ENCODE results near the gene UPF2.

UPF2 gene

DNA sequence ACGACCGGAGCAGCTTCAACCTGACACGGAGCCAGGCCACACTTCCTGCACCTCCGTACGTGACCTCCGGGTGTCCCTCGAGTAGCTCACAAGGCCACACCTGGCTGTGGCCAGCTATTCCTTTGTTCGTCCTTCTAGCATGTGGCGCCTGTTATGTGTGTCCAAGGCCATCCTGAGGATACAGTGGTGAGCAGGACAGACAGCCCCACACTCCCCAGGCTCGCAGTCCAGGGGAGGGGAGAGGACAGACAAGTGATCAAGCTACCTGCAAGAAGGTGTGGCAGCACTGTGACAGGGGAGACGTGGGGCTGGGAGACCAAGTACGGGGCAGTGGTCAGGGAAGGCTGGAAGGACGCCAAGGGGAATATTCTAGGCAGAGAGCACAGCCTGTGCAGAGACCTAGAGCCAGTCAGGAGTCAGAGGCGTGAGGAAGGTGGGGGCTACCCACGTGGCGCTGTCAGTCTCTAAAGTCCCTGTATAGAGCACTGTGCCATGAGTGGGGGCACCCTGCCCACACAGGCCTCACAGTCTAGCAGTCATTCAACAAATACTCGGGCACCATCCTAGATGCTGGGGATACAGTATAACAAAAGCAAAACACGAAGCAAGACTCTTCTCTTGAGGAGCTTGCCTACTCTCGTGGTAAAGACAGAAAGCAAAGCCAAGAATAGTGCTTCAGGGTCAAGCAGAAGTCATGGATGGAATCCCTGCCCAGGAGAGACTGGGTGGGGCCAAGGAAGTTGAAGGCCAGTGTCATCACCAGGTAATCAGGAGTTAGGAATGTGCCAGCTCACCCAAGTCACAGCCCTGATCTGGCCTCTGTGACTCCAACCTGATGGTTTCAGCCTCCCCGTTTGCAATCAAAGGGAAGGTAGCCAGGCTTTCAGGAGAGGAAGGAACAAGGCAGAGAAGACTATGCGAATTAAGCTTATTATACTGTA lies 160.9 kb downstream of the UPF2 start:
- no peak for DNase-seq

DNA sequence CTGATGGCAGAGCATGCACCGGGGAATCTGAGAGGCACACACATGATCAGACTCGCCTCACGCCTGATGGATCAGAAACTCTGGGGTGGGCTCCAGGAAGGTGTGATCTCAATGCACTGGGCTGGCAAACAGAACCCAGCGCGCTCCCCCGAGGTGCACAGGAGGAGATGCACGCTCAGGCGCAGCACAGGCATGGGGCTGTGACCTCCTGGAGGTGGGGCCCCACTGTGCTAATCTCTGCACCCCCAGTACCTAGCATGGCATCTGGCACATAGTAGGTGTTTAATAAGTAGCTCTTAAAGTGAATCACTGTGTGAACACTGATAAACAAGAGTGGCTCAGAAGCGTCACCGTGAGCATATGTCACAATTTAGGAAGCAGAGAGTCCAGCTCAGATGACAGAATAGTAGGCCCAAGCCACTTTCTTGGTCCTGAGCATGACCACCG lies 161.6 kb downstream of the UPF2 start:
- no peak for DNase-seq

DNA sequence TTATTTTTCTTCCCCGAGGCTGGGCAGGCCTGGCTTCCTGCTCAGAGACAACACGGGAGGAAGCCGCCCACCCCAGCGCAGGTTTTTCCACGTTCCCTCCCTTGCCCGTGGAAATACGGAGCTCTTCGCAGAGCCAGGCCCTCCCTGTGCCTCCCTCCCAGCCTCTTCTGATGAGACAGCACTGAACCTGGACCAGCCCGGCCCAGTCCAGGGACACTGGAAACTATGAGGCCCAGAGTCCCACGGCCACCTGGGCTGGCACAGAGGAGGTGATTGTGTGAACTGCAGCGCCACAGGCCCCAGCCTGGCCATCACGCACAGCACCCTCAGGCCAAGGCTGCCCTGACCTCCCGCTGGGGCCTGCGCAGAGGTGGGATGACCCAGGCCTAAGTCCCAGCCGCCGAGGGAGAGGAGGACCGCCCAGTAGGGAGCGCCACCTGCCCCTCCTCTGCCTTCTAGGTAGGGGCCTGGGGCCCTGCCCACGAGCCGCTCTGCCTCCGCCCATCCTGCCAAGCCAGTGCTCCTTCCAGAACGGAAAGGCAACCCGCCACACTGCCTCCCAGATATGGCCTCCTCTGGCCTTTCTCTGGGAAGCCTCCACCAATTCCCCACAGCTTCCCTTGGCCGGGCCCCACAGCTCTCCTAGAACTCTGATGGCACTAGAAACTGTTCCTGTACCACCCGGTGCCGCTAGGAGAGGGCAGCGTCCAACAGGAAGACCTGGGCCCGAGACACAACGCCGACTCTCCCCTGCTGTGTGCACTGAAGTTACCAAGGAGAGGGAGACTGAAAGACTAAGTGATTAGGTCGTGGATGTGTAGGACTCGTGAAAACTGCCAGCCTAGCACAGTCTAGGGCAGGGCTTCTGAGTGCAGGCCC lies 162.2 kb downstream of the UPF2 start:
- DNase-seq: no peak

DNA sequence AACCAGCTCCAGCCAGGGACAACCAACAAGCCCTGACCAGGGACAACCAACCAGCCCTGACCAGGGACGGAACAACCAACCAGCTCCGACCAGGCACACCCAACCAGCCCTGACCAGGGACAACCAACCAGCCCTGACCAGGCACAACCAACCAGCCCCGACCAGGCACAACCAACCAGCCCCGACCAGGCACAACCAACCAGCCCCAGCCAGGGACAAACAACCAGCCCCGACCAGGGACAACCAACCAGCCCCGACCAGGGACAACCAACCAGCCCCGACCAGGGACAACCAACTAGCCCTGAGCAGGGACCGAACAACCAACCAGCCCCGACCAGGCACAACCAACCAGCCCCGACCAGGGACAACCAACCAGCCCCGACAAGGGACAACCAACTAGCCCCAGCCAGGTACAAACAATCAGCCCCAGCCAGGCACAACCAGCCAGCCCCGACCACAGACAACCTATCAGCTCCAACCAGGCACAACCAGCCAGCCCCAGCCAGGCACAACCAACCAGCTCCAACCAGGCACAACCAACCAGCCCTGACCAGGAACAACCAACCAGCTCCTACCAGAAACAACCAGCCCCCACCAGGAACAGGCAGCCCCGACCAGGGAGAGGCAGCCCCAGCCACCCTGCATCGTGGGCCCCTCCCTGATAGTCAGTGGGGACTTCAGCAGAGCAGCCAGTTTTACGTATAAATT lies 163.1 kb downstream of the UPF2 start:
- DNase-seq: no peak

DNA sequence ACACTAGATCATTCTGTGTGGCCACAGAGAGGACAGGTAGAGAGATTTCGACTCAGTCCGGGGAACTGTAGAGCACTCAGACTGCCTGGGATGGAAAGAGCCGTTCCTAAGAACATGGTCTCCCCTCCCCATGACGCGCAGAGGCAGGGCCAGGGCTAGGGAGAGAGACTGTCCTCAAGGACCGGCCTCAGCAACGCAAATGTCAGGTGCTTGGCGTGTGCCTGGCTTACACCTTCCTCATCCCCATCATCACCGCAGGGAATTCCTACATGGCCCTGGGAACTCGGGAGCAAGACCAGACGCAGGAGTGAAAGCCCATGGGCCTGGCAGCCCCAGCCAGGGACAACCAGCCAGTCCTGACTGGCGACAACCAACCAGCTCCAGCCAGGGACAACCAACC lies 163.8 kb downstream of the UPF2 start:
- DNase-seq: no peak

DNA sequence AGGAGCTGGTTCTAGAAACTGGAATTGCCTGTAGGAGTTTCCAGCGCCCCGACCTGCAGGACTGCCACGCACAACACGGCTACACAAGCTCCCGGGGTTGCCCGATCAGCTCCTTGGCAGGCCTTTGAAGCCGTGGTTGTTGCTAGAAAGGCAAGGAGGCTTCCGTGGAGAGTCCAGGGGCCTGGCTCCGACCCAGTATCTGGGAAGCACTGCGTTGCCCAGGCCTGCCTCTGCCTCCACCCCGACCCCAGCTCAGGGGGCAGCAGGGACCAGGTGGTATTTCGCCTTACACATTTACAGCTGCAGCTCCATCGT lies 165.1 kb downstream of the UPF2 start:
- DNase-seq: no peak

DNA sequence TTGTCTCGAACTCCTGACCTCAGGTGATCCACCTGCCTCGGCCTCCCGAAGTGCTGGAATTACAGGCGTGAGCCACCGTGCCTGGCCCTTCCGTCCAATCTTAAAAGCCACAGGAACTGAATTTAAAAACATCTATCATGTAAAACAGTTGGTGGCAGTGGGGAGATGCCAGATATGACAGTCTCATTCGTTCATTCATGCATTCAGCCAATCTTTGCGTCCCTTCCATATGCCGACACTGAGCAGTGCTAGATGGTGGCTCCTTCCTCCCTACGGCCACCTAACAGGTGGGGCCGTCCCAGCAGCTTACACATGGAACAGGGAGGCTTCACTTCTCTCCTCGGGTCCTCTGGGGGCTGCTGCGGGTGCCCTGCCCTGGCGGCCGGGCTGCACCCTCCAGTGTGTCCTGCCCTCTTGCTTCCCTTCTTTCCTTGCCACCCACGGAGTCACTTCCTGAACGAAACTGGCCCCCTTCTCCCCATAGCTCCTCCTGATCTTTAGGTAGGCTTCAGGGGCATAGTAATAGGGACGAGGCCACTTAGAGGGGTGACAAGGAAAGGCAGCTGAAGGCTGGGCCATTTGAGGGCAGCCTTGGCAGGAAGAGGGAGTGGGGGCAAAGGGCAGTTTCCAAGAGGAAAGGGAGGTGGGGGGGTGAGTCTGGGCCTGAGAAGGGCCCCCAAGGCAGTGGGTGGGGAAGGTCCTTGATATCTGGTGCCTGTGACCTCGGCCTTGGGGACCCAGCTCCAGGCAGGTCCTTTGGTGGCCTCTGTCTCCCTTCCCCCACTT lies 165.6 kb downstream of the UPF2 start:
- no peak for DNase-seq

DNA sequence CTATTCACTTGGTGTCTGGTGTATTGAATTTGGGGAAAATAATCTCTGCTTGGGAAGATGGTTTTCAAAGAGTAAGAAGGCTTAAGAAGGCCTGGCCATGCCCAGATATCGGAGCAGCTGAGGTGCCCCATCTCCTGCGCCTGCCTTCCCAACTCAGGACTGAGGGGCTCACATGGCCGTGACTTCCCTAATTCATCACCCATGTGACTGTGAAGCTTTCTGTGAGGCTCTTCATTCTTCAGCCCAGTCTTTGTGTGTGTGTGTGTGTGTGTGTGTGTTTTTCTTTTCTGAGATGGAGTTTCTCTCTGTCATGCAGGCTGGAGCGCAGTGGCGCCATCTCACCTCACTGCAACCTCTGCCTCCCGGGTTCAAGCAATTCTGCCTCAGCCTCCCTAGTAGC lies 166.3 kb downstream of the UPF2 start:
- DNase-seq: no peak

DNA sequence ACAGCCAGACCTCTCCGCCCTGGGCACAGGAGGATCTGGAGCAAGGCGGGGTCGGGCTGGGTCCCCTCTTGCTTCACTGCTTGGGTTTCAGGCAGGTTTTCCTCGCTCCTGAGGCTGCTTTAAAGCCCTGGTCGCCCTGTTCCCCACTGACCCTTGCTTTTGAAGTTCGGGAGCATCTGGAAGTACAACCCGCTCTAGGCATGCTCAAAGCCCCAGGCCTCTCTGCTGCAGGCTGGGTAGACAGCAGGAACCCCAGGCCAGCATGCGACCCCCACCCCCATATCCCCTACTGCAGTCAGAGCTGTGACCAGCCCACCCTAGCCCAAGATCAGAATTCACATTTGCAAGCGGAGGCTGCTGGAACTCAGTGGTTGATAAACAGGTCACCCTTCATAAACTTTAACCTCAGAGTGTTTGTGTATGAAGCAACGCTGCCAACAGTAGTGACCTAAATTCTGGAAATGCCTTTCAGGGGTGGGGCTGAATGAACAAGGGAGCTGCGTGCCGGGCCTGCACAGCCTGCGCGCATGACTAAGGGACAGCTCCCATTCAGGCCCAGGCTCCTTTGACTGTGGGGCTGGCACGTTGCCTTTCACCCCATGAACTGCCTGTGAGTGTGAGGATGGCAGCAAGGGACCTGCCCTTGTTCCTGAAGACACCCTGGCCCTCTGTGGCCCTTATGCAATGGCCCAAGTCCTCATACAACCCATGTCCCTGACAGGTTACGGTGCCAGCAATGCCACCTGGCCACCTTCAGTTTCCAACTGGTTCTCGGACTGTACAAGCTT lies 166.9 kb downstream of the UPF2 start:
- peak; percentile 7 for DNase-seq

DNA sequence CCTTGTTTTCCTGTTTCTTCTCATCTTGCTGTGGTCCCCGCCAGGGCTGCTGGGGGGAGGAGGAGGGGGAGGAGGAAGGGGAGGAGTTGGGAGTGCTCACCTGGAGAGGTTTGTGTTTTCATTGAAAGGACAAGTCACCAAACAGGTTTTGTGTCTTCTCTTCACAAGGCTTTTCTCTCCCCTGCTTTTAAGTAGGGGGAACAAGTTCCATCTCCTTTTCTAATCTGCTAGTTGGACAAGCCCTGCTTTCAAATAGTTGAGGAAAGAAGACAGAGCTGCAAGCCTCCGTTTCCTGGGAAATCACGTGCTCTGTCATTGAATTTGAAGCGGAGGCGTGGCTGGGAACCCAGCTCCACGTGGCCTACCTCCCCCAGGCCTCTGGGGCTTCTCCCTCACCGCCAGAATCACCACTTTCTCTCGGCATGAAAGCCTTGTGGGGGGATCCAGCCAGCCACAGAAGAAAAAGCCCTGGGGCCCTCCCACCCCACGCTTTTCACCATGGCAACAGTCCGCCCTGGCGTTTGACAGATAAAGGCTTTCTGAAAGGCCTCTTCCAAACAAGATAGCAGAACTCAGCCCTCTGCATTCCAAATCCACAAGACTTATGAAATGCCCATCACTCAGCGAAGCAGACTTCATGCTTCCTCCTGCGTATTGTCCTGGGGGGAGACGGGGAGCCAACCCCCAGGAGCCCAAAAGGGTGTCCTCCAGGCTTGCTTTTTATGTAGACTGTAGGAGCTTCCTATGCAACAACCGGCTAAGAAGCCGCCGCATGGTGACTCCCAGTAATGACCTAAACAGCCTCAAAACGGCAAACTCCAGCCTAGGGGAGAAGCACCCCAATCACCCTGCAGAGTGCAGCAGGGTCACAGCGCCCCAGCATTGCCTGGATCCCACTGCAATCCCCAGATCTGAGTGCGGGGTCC lies 167.8 kb downstream of the UPF2 start:
- DNase-seq: peak; percentile 44

DNA sequence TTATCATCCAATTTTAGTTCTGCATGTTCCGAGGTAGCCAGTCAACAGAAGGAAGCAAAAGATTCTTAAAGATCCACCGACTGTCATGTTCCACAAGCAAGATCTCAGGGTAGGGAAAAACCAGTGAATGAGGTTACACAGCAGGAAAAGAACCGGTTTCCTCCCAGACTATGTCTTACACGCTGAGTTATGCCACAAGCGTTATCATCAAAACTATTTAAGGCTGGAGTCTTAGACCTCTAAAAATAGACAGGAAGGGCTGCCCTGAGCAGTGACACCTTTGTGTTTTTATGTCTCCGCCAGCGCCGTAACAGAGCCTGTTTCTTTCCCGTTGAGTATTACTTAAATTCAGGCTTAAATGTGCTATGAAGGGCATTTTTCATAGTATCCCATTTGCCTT lies 171.1 kb downstream of the UPF2 start:
- peak; percentile 26 for DNase-seq

DNA sequence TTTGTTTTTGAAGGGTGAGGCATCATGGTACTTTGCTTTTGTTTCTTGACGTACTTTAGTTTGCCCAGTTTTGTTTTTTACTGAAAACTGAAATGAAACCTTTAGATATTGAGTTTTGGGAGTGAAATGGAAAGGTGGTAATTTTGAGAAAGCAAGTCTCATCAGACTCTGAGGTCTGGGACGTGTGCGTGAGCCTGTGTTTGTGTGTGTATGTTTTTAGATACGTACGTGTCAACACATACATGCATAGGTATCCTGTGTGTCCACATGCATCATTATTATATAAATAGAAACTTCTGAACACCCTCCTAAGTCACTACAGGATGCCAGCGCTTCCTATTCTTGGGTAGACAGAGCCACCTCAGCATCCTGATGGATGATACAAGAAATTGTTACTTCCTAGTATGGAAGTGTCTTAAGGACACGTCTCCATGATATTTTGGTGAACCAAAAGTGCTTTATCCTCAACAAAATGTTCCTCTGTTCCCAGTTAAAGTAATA lies 171.7 kb downstream of the UPF2 start:
- no peak for DNase-seq

DNA sequence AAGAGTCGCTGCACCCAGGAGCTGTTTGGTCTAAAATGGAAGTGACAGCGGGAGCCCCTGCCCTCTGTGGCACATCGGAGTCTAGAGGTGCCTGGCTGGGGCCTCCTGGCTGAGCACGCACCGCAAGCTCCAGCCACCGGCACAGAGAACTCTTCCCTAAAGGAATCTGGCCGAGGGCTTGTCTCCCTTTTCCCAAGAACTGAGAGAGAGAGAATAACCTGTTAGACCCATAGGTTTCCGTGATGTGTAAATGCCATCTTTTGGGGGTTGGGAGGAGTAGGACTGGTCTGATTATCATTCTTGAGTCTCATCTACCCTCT lies 172.2 kb downstream of the UPF2 start:
- no peak for DNase-seq

Measured in CD4-positive, alpha-beta T cell treated with Interleukin-17A for 4 hours (primary cell).